ENCODE data around the gene AP2M1.
"Not testable (repeated sequence)": the region's sequence is repeated elsewhere in the genome, so short reads cannot be mapped to it uniquely, and the experiment has no call there.

The AP2M1 gene

DNA sequence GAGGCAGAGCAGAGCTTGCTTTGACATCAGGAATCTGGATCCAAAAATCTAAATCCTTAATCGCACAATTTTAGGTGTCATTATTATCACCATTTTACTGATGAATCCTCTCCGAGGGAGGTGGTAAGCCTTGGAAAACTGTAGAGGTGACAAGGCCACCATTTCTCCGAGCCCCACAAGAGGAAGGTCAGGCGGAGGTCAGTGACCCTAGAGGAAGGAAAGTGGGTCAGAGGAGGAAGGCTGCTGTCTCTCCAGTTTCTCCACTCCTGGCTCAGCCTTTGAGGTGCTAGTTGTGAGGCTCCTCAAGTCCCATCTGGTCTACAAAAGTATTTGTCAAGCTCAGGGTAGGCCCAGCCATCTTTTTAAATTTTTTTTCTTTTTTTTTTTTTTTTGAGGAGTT lies 16.3 kb upstream of the AP2M1 start:
- DNase-seq = no peak

DNA sequence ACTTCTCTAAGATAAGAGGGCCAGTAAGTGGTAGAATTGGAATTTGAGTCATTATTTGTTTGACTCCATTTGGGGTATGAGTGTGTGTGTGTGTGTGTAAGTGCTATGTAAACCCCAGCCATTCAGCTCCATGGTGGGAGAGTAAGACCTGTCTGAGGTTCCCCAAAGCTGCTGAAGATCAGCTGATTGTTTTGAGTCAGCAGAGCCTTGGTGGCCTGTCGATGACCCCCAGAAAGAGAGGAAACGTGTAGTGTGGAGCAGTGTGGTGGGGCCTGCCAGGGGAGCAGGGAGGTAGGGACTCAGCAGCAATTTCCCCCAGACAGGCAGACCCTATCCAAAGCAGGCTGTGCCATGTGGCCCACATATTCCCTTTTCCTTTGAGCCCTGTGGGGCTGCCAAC lies 14.2 kb upstream of the AP2M1 start:
- no peak for DNase-seq

DNA sequence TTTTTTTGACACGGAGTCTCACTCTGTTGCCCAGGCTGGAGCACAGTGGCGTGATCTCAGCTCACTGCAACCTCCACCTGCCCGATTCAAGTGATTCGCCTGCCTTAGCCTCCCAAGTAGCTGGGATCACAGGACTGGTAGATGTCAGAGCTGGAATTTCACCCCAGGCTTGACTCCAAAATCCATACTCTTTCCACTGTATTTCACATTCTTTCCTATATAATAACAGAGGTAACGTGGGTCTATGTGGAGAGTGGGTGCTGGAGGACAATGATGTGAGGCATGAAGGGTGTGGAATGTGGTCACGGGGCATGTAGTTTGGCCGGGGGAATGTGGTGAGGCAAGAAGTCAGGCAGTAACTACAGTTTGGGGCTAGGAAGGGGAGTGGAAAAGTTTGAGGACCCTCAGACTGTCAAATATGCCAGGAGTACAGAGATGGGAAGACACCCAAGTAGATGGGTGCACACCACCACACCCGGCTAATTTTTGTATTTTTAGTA lies 12.0 kb upstream of the AP2M1 start:
- not testable (repeated sequence) for DNase-seq

DNA sequence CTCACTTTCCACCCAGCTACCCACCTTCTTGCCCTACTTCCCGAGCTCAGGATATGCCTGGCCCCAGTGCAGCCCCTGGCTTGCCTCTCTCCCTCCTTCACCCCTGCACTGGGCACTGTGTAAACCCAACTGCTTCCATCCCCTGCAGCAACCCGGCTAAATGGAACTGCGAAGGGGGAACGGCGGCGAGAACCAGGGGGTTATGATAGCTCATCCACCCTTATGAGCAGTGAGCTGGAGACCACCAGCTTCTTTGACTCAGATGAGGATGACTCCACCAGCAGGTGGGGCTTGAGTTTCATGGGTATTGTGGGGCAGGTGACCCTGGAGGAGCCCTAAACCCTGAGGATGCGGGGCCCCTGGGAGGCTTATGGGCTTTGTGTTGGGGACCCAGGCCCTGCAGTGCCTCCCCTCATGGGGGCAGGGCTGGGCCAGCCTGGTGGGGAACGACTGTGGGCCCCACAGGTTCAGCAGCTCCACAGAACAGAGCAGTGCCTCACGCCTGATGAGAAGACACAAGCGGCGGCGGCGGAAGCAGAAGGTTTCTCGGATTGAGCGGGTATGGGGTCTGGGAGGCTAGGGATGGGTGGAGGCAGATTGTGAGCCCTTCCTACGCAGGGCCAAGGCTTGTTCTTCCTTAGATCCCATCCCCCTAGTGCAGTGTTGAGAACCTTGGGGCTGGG lies 9.9 kb upstream of the AP2M1 start:
- no peak for DNase-seq

DNA sequence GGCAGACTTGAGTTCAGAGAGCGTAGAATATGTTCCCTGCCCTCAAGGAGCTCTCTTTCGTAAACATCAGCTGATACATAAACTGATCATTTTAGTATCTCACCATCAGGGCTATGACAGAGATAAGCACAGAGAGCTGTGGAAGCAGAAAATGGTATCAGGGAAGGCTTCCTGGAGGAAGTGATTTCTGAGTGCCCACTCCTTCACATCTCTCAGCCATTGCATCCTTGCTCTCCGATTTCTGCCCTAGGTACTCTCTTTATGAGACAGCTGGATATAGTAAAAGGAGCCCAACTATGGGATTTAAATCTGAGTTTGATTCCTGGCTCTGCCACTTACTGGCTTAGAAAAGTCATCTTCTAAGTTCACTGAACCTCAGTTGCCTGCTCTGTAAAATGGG lies 9.1 kb upstream of the AP2M1 start:
- DNase-seq = no peak

DNA sequence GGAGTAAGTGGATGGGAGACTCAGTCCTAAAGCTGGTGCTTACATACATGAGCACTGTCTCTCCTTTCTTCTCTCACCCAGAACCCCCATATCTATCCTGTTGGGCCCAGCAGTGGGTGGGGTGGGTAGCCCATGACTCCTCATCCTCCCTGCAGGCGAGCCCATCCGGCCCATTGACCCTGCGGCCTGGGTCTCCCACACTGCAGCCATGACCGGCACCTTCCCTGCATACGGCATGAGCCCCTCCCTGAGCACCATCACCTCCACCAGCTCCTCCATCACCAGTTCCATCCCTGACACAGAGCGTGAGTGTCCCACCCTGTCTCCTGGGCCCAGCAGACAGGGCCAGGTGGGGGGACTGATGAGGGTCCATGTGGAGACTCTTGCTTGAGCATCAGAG lies 8.0 kb upstream of the AP2M1 start:
- no peak for DNase-seq

DNA sequence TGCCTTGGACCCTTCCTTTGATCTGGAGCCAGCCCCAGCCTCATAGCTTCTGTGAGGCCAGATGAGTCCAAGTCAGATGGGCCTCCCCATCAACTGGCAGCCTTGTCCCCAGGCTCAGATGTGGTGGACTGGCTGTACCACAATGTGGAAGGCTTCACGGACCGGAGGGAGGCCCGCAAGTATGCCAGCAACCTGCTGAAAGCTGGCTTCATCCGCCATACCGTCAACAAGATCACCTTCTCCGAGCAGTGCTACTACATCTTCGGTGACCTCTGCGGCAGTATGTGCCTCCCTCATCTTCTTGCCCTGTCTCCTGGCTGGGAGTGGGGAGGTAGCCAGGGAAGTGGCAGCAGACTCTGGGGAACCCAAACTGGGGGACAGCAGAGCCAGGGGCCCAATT lies 6.9 kb upstream of the AP2M1 start:
- no peak for DNase-seq

DNA sequence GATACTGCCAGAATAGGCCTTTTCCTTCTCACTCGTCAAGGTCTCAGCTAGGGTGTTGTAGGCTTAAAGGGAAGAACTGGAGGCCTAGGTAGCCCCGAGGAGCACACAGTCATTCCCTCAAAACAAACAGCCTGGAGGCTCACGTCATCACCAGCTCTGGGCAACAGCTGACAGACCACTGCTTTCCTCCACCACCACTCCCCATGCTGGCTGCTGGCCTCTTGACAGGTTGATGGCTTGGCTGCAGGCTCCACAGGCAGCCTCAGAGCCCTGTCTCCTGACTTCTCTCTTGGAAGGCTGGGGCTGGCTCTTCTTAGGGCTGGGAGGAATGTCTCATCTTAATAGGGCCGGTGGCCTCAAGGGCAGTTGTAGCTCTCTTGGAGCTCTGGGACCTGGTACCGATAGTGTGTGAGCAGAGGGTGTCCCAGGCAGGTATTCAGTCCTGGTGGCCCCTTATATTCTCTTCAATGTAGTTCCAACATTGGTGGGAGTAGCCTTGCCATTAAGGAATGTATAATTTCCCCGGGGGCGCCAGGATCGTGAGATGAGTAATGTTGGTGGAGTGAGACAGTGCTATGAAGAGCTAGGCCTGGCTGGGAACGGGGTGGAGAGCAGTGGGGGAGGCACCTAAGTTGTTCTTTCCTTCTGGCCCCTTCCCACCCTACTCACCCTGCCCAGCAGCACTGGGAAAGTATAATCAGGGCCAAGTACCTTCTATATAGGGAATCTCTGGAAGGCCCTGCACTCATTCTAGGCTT lies 6.1 kb upstream of the AP2M1 start:
- DNase-seq = no peak

DNA sequence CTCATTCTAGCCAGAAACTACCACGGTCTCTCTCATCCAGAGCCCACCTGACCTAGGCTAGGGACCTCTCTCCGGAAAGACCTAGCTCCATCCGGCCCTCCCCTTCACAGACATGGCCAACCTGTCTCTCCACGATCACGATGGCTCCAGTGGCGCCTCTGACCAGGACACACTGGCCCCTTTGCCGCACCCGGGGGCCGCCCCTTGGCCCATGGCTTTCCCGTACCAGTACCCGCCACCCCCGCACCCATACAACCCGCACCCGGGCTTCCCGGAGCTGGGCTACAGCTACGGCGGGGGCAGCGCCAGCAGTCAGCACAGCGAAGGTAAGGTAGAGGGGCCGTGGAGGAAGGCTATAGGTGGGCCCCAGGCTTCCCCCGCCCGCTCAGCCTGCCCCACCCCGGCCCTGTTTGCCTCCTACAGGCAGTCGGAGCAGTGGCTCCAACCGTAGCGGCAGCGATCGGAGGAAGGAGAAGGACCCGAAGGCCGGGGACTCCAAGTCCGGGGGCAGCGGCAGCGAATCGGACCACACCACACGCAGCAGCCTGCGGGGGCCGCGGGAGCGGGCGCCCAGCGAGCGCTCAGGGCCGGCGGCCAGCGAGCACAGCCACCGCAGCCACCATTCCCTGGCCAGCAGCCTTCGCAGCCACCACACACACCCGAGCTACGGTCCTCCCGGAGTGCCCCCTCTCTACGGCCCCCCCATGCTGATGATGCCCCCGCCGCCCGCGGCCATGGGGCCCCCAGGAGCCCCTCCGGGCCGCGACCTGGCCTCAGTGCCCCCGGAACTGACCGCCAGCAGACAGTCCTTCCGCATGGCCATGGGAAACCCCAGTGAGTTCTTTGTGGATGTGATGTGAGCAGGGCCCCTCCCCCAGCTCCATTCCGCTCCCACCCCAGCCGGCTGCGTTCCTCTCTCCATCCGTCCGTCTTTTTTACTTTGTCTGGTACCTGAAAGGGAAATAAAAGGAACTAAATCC lies 4.5 kb upstream of the AP2M1 start:
- no peak for DNase-seq

DNA sequence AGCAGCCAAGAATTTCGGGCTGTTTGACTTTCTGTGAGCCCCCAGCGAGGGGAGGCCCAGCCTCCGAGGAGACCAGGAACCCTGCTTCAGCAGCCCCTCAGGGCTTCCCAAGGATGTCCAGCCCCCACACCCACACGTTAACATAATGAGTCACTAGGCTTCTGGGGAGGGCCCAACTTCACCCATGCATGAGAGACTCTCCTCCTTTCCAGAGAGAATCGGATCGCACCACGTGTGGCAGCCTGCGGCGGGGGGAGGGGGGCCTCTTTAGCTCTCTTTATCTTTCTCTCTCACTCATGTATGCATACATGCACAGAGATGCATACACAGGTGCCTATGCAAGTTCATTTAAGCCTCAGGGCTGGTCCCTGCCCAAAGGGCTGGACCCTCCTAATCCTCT lies 3.1 kb upstream of the AP2M1 start:
- DNase-seq = no peak

DNA sequence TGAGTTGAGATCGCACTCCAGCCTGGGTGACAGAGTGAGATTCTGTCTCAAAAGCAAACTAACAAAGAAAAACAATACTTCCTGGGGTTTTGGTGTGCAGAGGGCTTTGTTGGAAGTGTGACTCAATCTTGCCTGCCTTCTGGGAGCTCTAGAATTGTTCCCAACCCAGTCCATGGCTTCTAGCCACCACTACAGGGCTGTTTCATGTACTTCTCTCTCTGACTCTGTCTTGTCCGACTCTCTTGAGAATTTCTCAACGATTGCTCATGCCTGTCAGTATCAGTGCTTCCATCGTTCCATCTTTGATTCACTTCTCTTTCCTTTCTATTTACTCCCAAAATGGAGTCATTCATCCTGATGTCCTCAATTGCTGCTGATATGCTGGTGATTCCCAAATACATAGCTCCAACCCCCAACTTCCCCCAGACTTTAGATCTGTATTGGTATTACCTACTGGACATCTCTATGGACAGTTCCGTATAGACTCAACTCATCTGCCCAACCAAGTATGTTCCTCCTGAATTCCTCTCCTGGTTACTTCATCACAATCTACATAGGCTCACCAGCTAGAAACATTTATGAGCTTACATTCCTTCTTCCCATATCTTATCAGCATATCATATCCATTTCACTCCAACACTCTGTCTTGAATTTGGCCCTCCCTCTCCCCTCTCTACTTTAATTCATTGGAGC lies 1.8 kb upstream of the AP2M1 start:
- no peak for DNase-seq

DNA sequence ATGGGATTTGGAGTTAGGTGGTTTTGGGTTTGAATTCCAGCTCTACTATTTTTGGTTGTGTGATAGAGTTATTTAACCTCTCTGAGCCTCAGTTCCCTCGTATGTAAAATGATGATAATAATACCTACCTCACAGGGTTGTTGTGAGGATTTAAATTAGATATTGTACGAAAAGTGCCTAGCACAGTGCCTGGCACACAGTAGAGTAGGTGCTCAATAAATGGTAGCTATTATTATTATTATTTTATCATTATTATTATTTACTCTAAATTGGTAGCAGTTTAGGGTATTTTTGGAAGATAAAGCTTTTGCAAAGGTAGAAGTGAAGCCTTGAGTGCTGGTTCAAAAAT lies 1.3 kb upstream of the AP2M1 start:
- DNase-seq = no peak

DNA sequence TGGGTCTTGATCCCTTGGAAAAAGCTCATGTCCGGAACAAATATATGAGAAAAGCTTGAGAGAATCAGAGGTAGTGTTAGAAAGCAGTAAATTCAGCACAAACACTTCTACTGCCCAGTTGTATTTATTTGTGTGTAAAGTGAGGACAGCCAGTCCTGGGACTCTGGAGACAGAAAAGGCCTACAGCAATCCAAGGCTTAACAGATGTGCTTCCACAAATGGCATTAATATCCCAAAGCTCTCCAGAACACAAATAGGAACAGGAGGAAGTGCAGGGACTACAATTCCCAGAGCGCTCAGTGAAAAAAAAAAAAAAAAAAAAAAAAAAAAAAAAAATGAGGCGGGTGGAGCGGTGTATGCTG lies 390 bp upstream of the AP2M1 start:
- DNase-seq = no peak

DNA sequence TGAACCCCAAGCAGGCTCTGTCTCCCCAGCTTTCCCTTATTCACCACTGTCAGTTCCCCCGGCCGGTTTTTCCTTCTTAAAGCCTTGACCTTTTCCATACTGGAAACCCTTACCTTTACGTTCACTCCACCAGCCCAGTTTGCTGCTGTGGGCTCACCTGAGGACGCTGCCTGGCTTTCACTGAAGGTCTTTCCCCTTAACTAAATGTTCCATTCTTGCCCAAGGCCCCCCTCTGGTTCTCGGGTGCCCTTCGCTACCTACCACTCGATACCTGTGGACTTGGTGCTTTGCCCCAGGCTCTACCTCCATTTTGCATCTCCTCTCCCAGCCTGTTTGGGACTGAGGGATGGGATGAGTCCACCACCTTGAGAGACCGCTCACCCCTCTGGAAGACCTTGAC lies 851 bp downstream of the AP2M1 start:
- DNase-seq = no peak

DNA sequence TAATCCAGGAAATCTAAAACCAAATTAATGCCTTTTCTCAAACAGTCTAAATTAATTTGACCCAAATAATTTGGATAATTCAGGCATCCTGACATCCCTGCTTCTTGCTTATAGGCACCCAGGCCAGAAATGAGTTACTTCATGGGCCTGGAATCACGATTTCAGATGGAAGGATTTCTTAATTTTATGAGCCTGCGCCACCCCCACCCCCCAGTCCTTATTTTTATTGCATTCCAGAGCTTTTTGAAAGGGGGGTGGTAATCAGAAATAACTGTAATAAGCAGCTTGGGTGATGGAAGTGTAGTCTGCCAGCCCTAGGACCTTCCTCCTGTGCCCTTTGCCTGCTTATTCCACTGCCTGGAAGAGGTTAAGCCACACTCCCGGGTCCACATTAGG lies 1.3 kb downstream of the AP2M1 start:
- no peak for DNase-seq

DNA sequence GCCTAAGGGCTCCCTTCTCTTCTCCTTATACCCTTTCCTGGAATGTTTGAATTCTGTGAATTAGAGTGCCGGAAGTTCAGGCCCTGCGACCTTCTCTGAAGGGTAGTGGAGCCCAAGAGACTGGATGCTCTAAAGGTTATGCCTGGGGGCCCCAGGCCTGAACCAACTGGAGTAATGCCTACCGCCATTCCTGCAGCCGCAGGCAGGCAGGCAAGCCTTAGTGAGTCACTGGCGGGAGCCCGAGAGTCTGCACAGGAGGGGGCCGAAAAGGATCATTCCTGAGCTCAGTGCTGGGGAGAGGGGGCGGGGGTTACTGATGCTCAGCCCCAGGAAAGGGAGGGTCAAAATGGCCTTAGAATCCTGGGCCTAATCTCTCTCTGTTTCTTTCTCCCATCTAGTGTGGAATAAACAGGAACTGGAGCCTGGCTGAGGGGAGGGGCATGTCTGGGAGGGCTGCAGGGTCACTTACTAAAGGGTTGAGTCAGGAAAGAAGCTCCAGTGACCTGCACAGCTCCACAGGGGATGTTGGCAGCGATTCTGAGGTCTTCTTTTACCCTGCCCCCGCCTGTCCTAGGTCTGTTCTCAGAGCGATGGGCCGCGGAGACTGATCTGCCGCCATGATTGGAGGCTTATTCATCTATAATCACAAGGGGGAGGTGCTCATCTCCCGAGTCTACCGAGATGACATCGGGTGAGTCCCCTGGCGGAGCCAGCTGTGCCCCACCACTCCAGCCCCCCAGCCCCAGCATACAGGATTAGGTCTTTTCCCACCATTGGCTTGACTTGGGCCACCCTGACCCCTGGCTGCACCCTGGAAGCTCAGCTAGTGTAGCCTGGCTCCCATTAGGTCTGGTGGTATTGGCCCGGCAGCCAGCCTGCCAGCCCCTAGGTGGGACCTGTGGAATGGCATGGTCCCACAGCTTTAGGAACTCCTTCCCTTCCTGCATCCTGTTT lies 2.0 kb downstream of the AP2M1 start:
- no peak for DNase-seq

DNA sequence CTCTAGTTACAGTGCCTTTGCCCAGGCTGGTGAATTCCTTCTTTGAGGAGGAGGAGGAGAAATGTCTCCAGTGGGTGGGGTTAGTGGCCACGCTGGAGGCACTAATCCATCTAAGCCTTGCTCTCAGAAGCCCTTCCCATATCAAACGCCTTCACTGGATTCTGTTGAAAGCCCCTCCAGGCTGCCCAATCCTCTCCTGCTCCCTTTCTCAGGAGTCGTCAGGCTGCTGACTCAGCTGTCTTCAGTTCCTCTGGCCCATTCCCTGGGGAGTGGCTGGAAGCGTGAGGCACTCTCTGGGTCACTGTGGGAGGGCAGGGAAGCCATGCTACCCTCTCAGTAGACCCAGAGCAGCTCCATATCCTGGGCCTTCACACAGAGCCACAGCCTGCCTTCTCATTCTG lies 2.7 kb downstream of the AP2M1 start:
- no peak for DNase-seq

DNA sequence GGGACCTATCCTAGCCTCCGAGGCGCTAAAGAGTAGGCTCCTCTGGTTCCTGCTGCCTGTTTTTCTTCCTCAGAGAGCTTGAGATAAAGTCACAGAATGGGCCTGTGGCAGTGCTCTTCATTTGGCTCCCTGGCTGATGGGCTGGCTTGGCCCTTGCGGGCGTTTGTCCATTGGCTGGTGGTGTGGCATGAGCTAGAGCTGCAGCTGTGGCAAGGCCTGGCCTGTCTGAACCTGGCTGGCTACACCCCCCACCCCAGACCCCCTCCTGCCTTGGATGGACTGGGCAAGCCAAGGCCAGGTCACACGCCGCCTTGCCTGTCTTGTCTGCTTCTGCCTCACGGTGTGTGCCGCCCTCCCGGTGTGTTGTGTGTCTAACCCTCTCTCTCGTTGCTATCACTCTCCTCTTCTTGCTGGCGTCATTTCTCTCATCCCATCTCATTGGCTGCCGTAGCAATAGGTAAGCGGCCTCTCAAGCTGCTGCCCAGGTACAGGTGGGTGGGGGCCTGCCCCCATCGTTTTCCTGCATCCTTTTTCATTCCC lies 3.2 kb downstream of the AP2M1 start:
- no peak for DNase-seq

DNA sequence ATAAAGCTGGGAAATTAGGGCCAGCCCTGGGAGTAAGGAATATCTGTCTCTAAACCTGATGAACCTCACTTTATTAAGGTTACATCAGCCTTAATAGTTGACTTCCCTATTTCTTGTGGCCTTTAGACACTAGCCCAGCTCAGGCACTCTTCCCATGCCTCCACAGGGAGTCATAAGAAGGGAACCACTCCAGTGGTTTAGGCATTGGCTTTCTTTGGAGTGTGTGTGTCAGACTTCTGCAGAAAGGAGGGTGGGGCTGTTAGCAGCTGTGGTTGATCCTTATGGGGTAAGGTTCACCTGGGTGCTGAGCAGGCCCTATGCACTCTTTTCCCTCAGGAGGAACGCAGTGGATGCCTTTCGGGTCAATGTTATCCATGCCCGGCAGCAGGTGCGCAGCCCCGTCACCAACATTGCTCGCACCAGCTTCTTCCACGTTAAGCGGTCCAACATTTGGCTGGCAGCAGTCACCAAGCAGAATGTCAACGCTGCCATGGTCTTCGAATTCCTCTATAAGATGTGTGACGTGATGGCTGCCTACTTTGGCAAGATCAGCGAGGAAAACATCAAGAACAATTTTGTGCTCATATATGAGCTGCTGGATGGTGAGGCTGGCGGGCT lies 4.0 kb downstream of the AP2M1 start:
- DNase-seq = no peak

DNA sequence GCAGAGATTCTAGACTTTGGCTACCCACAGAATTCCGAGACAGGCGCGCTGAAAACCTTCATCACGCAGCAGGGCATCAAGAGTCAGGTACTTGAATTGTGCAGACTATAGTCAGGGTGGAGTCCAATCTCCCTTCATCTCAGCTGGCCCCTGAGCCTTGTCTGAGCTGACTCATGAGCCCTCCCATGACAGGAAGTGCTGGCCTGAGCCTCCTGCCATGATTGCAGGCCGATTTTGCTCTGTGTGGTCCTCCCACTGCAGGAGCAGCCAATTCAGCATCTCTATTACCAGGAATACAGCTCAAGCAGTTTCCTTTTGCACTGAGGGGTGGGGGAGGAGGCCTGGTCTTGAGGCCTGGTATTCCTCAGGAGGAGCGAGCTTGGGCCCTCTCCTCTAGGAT lies 5.5 kb downstream of the AP2M1 start:
- no peak for DNase-seq

DNA sequence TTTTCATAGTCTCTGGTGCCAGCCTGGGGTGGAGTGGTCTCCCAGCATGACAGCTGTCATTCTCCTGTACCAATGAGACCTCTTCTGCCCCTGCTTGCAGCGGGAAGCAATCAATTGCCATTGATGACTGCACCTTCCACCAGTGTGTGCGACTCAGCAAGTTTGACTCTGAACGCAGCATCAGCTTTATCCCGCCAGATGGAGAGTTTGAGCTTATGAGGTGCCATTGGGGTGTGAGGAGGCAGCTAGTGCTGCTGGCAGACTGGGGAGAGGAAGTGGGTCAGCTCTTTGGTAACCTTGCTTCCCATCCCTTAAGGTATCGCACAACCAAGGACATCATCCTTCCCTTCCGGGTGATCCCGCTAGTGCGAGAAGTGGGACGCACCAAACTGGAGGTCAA lies 6.9 kb downstream of the AP2M1 start:
- no peak for DNase-seq
